Panc1 (cell line): ENCODE data around the gene FFAR3. TPM values are rescaled to one million over a fixed set of nuclear protein-coding genes. Genes with fewer than 3 reads are reported as not detected.

Source experiments
- ATAC-seq: fragments of 200-7000 bp; cut with Tn5 transposase; 2 replicates; pipeline ENCODE4 v1.9.1; 2020; ENCODE audit warnings: mild to moderate bottlenecking, moderate library complexity
- BruUV-seq: library from RNA; stranded (reverse); fragments of 400-500 nt; replicated peaks from 2 replicates; lab custom pipeline; 2021; lab: Mats Ljungman, UMichigan
- CTCF ChIA-PET: fragments of 300-600 bp; sonication (Branson Sonifier 250); formaldehyde crosslinking; loops from one replicate; lab custom pipeline; 2022; ENCODE audit warnings: antibody characterized with exemption; lab: Charles Lee
- POLR2A ChIA-PET: fragments of 300-600 bp; sonication (Branson Sonifier 250); formaldehyde crosslinking; loops from one replicate; lab custom pipeline; 2022; ENCODE audit warnings: antibody characterized with exemption; lab: Charles Lee
- DNase-seq: peaks from one replicate; pipeline ENCODE4 v3.0.0-alpha.2; 2010; ENCODE audit warnings: low read depth, low spot score
- H3K27ac ChIP-seq: 2 replicates; pipeline ENCODE4 v1.5.1; 2011; ENCODE audit warnings: mild to moderate bottlenecking, low read length, inconsistent platforms
- H3K27me3 ChIP-seq: fragments of 200-500 bp; sonication (Bioruptor generic); 2 replicates; pipeline ENCODE4 v1.6.0; 2014; ENCODE audit warnings: low read length, inconsistent platforms; ENCODE audit not compliant: control insufficient read depth, insufficient read depth
- H3K36me3 ChIP-seq: fragments of 200-500 bp; sonication (Bioruptor generic); 2 replicates; pipeline ENCODE4 v1.5.1; 2014; ENCODE audit warnings: inconsistent platforms, mild to moderate bottlenecking, low read length, moderate library complexity; ENCODE audit not compliant: control insufficient read depth, insufficient read depth
- H3K4me1 ChIP-seq: 2 replicates; pipeline ENCODE4 v1.5.1; 2011; ENCODE audit warnings: inconsistent platforms, mild to moderate bottlenecking, low read length, moderate library complexity; ENCODE audit not compliant: control insufficient read depth, insufficient read depth
- H3K4me3 ChIP-seq, 2 experiments: 2 replicates each; pipeline ENCODE4 v1.5.1; 2011 to 2012; ENCODE audit warnings: low read depth in 2 of 2, low read length in 2 of 2, mild to moderate bottlenecking in 2 of 2, inconsistent platforms in 1 of 2, moderate library complexity in 1 of 2
- H3K9me3 ChIP-seq: fragments of 200-500 bp; sonication (Bioruptor generic); 2 replicates; pipeline ENCODE4 v1.5.1; 2014; ENCODE audit warnings: low read depth, mild to moderate bottlenecking, inconsistent platforms, low read length, moderate library complexity; ENCODE audit not compliant: control insufficient read depth, insufficient read depth
- POLR2AphosphoS5 ChIP-seq: IDR thresholded peaks from 2 replicates; pipeline ENCODE4 v1.6.1; 2012; ENCODE audit warnings: mild to moderate bottlenecking, low read depth, low read length, moderate library complexity
- SIN3A ChIP-seq: IDR thresholded peaks from 2 replicates; pipeline ENCODE4 v1.6.1; 2012; ENCODE audit warnings: low read depth, mild to moderate bottlenecking, low read length, moderate library complexity, borderline replicate concordance; ENCODE audit not compliant: insufficient read depth
- TCF7L2 ChIP-seq: IDR thresholded peaks from 2 replicates; pipeline ENCODE4 v1.6.1; 2011; ENCODE audit warnings: mild to moderate bottlenecking, low read depth, low read length, inconsistent platforms
- in situ Hi-C: cut with HindIII; loops from 2 replicates; pipeline ENCODE4 v1.10.0; 2016; ENCODE audit warnings: low sequenced_read_pairs, low pct_unique_long_range_greater_than_20kb
- intact Hi-C: fragments of 100-400 bp; cut with micrococcal nuclease; formaldehyde crosslinking; loops from one replicate; pipeline ENCODE4 v1.10.0; 2022; ENCODE audit not compliant: unreplicated experiment
- total RNA-seq: library from RNA; stranded (reverse); gene quantifications from one replicate; pipeline ENCODE4 v1.2.1, GENCODE V29; 2021; ENCODE audit not compliant: unreplicated experiment
- TF ChIP-seq, protein P1 (sequence below), 2 experiments: IDR thresholded peaks; 2 replicates each; pipeline ENCODE4 v1.6.1; 2011 to 2012; ENCODE audit warnings: low read depth in 2 of 2, control low read depth in 1 of 2, low read length in 1 of 2, mild to moderate bottlenecking in 1 of 2, moderate library complexity in 1 of 2; ENCODE audit not compliant: insufficient read depth in 1 of 2
- TF ChIP-seq, protein P2 (sequence below): fragments of 450-650 bp; IDR thresholded peaks from 2 replicates; pipeline ENCODE4 v1.5.1; 2017; ENCODE audit warnings: mild to moderate bottlenecking

The FFAR3 gene
- total RNA-seq, 1 experiment from 2014 or later = not detected

DNA sequence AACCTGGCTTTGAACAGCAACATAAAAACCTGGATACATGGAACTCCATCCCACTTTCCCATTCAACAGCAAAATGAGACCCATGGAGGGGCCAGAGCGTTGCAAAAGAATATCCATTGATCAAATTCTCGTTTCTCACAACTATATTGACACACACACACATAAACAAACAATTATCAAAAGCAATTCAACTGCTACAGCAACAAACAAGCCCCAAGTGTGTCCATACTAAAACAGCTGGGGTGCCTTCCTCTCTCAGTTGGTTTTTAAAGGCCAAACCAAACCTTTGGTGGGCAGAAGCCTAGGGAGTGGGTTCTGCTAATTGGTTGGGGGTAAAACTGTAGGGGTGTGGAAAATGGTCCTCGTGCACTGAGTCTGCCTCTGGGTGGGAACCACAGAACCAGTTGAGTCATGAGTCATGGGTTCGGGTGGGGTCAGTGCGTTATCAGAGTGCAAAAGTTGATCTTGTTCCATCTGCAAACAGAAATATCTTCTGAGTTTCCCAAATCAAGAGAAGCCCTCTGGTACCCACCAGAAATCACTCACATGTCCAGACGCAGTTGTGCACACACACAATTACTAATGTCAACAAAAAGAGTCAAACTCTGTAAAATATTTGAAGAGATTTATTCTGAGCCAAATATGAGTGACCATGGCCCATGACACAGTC is 31.1 kb downstream of the FFAR3 start:
- in situ Hi-C loops = no loop called here

DNA sequence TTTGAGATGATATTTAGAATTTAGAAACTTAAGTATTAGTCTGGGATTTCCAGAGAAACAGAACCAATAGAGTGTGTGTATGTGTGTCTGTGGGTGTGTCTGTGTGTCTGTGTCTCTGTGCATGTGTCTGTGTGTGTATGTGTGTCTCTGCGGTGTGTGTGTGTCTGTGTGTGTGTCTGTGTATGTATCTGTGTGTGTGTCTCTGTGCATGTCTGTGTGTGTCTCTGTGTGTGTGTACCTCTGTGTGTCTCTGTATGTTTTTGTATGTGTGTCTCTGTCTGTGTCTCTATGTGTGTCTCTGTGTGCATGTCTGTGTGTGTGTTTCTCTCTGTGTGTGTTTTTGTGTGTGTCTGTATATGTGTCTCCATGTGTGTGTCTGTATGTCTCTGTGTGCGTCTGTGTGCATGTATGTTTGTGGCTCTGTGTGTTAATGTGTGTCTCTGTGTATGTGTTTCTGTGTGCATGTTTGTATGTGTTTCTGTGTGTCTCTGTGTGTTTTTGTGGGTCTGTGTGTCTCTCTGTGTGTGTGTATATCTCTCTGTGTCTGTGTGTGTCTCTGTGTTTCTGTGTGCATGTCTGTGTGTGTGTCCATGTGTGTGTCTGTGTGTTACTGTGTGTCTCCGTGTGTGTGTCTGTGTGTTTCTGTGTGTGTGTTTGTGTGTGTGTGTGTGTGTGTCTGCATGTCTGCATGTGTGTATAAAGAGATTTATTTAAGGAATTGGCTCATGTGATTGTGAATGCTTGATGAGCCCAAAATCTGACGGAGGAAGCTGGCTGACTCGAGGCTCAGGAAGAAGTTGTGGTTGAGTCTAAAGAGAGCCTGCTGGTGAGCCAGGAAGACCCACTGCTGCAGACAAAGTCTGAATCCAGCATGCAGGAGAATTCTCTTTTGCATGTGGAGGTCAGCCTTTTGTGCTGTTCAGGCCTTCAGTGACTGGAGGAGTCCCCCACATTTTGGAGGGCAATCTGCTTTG is 34.8 kb downstream of the FFAR3 start:
- no peak overlapping the region for H3K4me3 ChIP-seq
- intact Hi-C loops (no loop called here), in situ Hi-C loops (no loop called here)
- no peaks in the 10 kb centered on the region for H3K27me3 ChIP-seq
- no TSS peak for BruUV-seq
- H3K36me3 ChIP-seq = no peaks in the 10 kb centered on the region
- no peaks in the 10 kb centered on the region for H3K4me1 ChIP-seq
- ATAC-seq (no peak), DNase-seq (no peak)
- ChIA-PET CTCF (interaction anchor here (0.5 kb wide), 1 partner anchor 14 kb away, joined by 3 read pairs; no protein-coding TSS in a partner anchor), POLR2A (no interaction called here)
- TF ChIP-seq, protein P1, sequence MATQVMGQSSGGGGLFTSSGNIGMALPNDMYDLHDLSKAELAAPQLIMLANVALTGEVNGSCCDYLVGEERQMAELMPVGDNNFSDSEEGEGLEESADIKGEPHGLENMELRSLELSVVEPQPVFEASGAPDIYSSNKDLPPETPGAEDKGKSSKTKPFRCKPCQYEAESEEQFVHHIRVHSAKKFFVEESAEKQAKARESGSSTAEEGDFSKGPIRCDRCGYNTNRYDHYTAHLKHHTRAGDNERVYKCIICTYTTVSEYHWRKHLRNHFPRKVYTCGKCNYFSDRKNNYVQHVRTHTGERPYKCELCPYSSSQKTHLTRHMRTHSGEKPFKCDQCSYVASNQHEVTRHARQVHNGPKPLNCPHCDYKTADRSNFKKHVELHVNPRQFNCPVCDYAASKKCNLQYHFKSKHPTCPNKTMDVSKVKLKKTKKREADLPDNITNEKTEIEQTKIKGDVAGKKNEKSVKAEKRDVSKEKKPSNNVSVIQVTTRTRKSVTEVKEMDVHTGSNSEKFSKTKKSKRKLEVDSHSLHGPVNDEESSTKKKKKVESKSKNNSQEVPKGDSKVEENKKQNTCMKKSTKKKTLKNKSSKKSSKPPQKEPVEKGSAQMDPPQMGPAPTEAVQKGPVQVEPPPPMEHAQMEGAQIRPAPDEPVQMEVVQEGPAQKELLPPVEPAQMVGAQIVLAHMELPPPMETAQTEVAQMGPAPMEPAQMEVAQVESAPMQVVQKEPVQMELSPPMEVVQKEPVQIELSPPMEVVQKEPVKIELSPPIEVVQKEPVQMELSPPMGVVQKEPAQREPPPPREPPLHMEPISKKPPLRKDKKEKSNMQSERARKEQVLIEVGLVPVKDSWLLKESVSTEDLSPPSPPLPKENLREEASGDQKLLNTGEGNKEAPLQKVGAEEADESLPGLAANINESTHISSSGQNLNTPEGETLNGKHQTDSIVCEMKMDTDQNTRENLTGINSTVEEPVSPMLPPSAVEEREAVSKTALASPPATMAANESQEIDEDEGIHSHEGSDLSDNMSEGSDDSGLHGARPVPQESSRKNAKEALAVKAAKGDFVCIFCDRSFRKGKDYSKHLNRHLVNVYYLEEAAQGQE (IDR thresholded peaks at IDR 0.05; ENCODE audit: insufficient read depth in 1 of 2, low read depth in 2 of 2, low read length in 1 of 2) = no peak
- TF ChIP-seq, protein P2, sequence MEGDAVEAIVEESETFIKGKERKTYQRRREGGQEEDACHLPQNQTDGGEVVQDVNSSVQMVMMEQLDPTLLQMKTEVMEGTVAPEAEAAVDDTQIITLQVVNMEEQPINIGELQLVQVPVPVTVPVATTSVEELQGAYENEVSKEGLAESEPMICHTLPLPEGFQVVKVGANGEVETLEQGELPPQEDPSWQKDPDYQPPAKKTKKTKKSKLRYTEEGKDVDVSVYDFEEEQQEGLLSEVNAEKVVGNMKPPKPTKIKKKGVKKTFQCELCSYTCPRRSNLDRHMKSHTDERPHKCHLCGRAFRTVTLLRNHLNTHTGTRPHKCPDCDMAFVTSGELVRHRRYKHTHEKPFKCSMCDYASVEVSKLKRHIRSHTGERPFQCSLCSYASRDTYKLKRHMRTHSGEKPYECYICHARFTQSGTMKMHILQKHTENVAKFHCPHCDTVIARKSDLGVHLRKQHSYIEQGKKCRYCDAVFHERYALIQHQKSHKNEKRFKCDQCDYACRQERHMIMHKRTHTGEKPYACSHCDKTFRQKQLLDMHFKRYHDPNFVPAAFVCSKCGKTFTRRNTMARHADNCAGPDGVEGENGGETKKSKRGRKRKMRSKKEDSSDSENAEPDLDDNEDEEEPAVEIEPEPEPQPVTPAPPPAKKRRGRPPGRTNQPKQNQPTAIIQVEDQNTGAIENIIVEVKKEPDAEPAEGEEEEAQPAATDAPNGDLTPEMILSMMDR = no peak
- TF ChIP-seq TCF7L2 = no peak
- no peak for TF ChIP-seq POLR2AphosphoS5
- TF ChIP-seq SIN3A = no peak
- H3K27ac ChIP-seq = no peak overlapping the region
- no peaks in the 10 kb centered on the region for H3K9me3 ChIP-seq

More for the DNA sequence above, 31.1 kb downstream of the FFAR3 start:
- intact Hi-C loops = no loop called here
- no peak overlapping the region for H3K27ac ChIP-seq
- ChIA-PET CTCF (no interaction called here), POLR2A (interaction anchor here (0.6 kb wide), 1 partner anchor 264 kb away, joined by 8 read pairs; no protein-coding TSS in a partner anchor)
- H3K27me3 ChIP-seq = no peaks in the 10 kb centered on the region
- H3K9me3 ChIP-seq = peaks cover 16% of the 10 kb centered on the region
- ATAC-seq (no peak), DNase-seq (no peak)
- no peak overlapping the region for H3K4me3 ChIP-seq
- H3K4me1 ChIP-seq = no peaks in the 10 kb centered on the region
- TF ChIP-seq, protein P2 = no peak
- TF ChIP-seq POLR2AphosphoS5 = no peak
- TF ChIP-seq, protein P1 (IDR thresholded peaks at IDR 0.05; ENCODE audit: insufficient read depth in 1 of 2, low read depth in 2 of 2, low read length in 1 of 2) = no peak
- no peaks in the 10 kb centered on the region for H3K36me3 ChIP-seq
- no TSS peak for BruUV-seq
